GM12875 (cell line): Measurements from ENCODE around the gene GALNT12.

ENCODE experiments used
- H3K4me3 ChIP-seq: one replicate; pipeline ENCODE4 v1.5.1; 2011; ENCODE audit warnings: low read depth, low read length, control low read depth
- TF ChIP-seq, protein P1 (sequence below): IDR thresholded peaks from 2 replicates; pipeline ENCODE4 v1.5.1; 2011; ENCODE audit warnings: low read depth, mild to moderate bottlenecking, control low read depth, inconsistent platforms, low read length, moderate library complexity, borderline replicate concordance; ENCODE audit not compliant: insufficient read depth

The GALNT12 gene

DNA sequence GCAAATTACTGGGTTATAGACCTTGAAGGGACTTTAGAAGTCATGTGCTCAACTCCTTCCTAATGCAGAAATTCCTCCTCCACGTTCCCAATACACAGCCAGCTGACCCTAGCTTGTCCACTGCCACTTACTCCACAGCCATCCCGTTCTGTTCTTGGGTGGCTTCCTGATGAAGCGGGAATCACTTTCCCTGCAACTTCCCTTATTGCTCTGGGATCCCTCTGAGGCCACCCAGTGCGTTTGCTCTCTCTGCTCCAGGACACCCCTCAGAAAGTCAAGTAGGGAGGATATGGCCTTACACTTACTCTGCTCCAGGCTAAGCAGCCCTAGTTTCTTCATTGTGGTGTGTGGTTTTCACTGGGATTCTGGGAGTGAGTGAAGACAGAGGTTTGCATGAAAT, 55.5 kb downstream of the GALNT12 start:
- TF ChIP-seq, protein P1, sequence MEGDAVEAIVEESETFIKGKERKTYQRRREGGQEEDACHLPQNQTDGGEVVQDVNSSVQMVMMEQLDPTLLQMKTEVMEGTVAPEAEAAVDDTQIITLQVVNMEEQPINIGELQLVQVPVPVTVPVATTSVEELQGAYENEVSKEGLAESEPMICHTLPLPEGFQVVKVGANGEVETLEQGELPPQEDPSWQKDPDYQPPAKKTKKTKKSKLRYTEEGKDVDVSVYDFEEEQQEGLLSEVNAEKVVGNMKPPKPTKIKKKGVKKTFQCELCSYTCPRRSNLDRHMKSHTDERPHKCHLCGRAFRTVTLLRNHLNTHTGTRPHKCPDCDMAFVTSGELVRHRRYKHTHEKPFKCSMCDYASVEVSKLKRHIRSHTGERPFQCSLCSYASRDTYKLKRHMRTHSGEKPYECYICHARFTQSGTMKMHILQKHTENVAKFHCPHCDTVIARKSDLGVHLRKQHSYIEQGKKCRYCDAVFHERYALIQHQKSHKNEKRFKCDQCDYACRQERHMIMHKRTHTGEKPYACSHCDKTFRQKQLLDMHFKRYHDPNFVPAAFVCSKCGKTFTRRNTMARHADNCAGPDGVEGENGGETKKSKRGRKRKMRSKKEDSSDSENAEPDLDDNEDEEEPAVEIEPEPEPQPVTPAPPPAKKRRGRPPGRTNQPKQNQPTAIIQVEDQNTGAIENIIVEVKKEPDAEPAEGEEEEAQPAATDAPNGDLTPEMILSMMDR, result no peak
- H3K4me3 ChIP-seq, result no peak overlapping the region

- TF ChIP-seq, protein P1, result no peak
- no peak overlapping the region for H3K4me3 ChIP-seq
Observed at GRCh38 chr9:98864281-98865174, 57.1 kb downstream of the GALNT12 start.

DNA sequence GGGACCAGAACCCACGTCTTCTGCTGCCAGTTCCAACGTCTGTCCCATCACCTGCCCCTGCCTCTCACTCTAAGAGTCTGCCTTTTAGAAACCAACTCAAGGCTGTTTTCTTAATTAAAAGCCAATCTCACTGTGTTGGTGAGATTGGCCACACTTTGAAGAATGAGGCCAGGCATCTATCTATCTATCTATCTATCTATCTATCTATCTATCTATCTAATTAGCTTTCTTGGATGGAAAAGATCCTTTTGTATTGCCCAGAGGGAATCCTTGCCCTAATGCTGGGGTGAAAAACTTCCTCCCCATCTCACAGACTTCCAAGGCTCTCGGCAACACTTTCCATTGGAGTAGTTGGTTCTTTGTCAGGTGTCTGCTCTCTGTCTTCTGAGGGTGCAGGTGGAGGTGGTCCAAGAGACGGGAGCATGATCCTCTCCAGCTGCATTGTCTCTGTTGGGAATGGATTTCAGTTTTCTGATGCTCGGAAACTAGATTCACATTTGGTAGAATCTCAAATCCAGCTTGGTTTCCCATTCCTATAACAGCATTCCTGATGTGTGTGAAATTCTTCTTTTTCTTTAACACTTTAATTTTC, 57.9 kb downstream of the GALNT12 start:
- TF ChIP-seq, protein P1, result no peak
- H3K4me3 ChIP-seq, result no peak overlapping the region

GRCh38 chr9:98866435-98867102, 59.1 kb downstream of the GALNT12 start:
- H3K4me3 ChIP-seq, result no peak overlapping the region
- TF ChIP-seq, protein P1, result no peak

GRCh38 chr9:98867103-98867428, 59.6 kb downstream of the GALNT12 start:
- H3K4me3 ChIP-seq, result no peak overlapping the region

GRCh38 chr9:98867429-98868168, 60.1 kb downstream of the GALNT12 start:
- TF ChIP-seq, protein P1, result no peak
- H3K4me3 ChIP-seq, result no peak overlapping the region

More at GRCh38 chr9:98867103-98867428, 59.6 kb downstream of the GALNT12 start:
- TF ChIP-seq, protein P1, result no peak
